ENCODE data around the gene XYLT2. TPM values are rescaled to one million over a fixed set of nuclear protein-coding genes. Genes with fewer than 3 reads are reported as not detected.

Gene XYLT2
- total and polyA plus RNA-seq, 9 of the 15 experiments (the other 6 are each of a cell fraction or from before 2014, with no cell fraction given): 0.63 to 9.1 (median 4.3) TPM

- TF ChIP-seq MTA3 (IDR thresholded peaks at IDR 0.05; ENCODE audit: borderline replicate concordance) (peak; percentile 60; the same call in 1 of the 2 replicates), FUS (optimal IDR thresholded peaks at IDR 0.05; ENCODE audit: low read depth, low read length) (no peak), KAT2B (IDR thresholded peaks at IDR 0.05; ENCODE audit: low read depth, low read length) (no peak), E2F8 (IDR thresholded peaks at IDR 0.05; ENCODE audit: low read depth, partially characterized antibody) (no peak), TFE3 (CRISPR knock-in tag; IDR thresholded peaks at IDR 0.05) (no peak), ZKSCAN1 (IDR thresholded peaks at IDR 0.05; ENCODE audit: low read depth, low read length) (no peak), THAP12 (CRISPR knock-in tag; IDR thresholded peaks at IDR 0.05) (no peak), DMBX1 (CRISPR knock-in tag; IDR thresholded peaks at IDR 0.05; ENCODE audit: borderline replicate concordance) (peak; percentile 51; the same call in 1 of the 2 replicates), ZFPM2 (CRISPR knock-in tag; IDR thresholded peaks at IDR 0.05) (no peak), EP400 (IDR thresholded peaks at IDR 0.05) (peak; percentile 64), GTF2B (IDR thresholded peaks at IDR 0.05; ENCODE audit: extremely low read depth, insufficient read length) (no peak), BRD9 (IDR thresholded peaks at IDR 0.05; ENCODE audit: low read depth, partially characterized antibody) (no peak), HDAC3 (IDR thresholded peaks at IDR 0.05; ENCODE audit: borderline replicate concordance, partially characterized antibody) (no peak), SREBF2 (CRISPR knock-in tag; IDR thresholded peaks at IDR 0.05) (no peak), E2F3 (CRISPR knock-in tag; IDR thresholded peaks at IDR 0.05) (no peak), KAT7 (CRISPR knock-in tag; IDR thresholded peaks at IDR 0.05; ENCODE audit: borderline replicate concordance) (no peak), MXD1 (CRISPR knock-in tag; IDR thresholded peaks at IDR 0.05; ENCODE audit: borderline replicate concordance, poor library complexity, severe bottlenecking) (no peak), ZNF212 (CRISPR knock-in tag; IDR thresholded peaks at IDR 0.05) (no peak)
Measured at GRCh38 chr17:50345432-50346312, at the start of gene XYLT2 (continued).

Measured in K562 (cell line).